Omental fat pad (tissue), 4 donors: ENCODE data around the gene FPR1. TPM values are rescaled to one million over a fixed set of nuclear protein-coding genes. Genes with fewer than 3 reads are reported as not detected.

Experiments
- ATAC-seq: fragments of 150-250 bp; one replicate; pipeline ENCODE4 v1.9.1; 2016; ENCODE audit warnings: mild to moderate bottlenecking, moderate library complexity; ENCODE audit not compliant: low FRiP score
- DNase-seq: peaks from one replicate; pipeline ENCODE4 v3.0.0-alpha.2; 2019; ENCODE audit warnings: low spot score
- total RNA-seq, 4 donors: library from RNA; depleted of rRNA; stranded (reverse); fragments of >200 nt; gene quantifications; one replicate each; pipeline ENCODE4 v1.1.0, GENCODE V29; 2016
- TF ChIP-seq, protein P1 (sequence below), 3 donors: fragments of 450-650 bp; IDR thresholded peaks; one replicate each; pipeline ENCODE4 v1.5.1; 2016 to 2017; ENCODE audit warnings: antibody characterized with exemption in 3 of 3, mild to moderate bottlenecking in 3 of 3, moderate library complexity in 2 of 3

The FPR1 gene
- total RNA-seq, 4 donors from 2014 or later, result 15.0 to 77.5 (median 56.5) TPM

DNA sequence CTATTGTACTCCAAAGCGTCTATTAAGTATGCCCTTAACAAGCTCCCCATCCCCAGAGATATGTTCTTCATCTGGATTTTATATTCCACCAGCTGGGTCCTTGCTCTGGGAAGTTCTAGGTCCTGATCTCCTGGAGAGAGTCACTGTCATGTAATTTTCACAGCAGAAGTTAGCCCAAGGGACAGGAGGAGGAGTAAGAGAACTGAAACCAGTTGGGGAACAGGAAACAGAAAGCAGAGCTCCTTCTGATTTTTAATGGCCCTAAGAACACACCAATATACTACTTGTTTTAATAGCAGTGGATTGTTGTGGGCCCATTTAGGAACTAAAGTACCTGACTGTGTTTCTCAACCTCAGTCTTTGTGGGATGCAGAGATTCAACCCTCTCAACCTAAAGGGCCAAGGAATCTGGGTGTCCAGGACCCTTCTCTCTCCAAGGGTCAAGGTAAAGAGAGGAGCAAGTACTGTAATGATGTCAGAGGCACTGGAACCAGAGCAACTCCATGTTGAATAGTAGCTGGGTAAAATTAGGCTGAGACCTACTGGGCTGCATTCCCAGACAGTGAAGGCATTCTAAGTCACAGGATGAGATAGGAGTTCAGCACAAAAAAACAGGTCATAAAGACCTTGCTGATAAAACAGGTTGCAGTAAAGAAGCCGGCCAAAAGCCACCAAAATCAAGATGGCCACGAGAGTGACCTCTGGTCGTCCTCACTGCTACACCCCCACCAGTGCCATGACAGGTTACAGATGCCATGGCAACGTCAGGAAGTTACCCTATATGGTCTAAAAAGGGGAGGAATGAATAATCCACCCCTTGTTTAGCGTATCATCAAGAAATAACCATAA is 35.2 kb upstream of the FPR1 start:
- no peak for ATAC-seq
- TF ChIP-seq, protein P1, sequence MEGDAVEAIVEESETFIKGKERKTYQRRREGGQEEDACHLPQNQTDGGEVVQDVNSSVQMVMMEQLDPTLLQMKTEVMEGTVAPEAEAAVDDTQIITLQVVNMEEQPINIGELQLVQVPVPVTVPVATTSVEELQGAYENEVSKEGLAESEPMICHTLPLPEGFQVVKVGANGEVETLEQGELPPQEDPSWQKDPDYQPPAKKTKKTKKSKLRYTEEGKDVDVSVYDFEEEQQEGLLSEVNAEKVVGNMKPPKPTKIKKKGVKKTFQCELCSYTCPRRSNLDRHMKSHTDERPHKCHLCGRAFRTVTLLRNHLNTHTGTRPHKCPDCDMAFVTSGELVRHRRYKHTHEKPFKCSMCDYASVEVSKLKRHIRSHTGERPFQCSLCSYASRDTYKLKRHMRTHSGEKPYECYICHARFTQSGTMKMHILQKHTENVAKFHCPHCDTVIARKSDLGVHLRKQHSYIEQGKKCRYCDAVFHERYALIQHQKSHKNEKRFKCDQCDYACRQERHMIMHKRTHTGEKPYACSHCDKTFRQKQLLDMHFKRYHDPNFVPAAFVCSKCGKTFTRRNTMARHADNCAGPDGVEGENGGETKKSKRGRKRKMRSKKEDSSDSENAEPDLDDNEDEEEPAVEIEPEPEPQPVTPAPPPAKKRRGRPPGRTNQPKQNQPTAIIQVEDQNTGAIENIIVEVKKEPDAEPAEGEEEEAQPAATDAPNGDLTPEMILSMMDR (IDR thresholded peaks at IDR 0.05), result no peak
- no peak for DNase-seq

- ATAC-seq (peak; percentile 95), DNase-seq (peak; percentile 58)
- TF ChIP-seq, protein P1 (IDR thresholded peaks at IDR 0.05), result no peak
Observed at GRCh38 chr19:51784922-51785690, 33.4 kb upstream of the FPR1 start.

DNA sequence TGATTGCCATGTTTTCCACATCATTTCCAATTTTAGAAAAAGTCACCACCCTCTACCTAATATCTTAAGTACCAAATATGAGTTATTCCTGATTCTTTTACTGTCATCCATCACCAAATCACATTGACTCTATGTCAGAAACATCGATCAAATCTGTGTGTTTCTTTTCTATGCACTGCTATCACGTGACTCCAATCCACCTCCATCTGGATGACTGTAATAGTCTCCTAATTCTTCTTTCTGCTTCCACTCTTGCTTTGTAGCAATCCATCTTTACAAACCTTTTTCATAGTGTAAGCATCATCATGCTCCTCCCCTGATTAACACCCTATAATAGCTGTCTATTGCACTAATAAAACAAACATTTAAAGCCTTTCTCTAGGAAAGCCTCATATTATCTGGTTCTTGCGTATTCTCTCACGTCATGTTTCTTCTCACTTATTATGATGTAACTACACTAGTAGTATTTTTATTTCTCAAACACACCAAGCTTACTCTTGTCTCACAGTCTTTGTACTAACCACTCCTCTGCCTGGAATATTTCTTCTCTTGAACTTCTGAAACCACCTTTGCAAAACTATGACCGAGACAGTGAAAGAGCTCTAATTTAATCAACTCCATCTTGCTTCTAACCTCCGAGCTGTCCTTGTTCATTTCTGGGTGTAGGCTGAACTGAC is 32.6 kb upstream of the FPR1 start:
- TF ChIP-seq, protein P1 (IDR thresholded peaks at IDR 0.05), result no peak
- ATAC-seq (no peak), DNase-seq (no peak)

DNA sequence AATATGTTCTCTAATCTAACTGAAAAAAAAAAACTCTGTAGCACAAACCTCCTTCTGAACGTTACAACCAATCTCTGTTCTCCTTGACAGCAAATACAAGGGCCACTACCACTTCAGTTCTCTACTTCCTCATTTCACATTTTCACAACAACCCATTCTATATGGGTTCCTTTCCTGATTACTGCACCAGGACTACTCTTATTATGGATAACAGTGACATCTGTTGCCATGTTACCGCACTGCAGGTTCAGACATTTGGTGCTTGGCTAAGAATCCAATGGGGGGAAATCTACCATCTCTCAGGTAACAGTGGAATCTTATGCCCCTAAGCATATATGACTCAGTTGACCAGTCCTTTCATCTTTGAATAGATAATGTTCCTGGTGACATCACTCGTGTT is 31.7 kb upstream of the FPR1 start:
- ATAC-seq, result no peak
- DNase-seq, result no peak

GRCh38 chr19:51781999-51782398 is 30.3 kb upstream of the FPR1 start:
- TF ChIP-seq, protein P1 (IDR thresholded peaks at IDR 0.05), result no peak
- no peak for ATAC-seq

More for the DNA sequence above, 31.7 kb upstream of the FPR1 start:
- TF ChIP-seq, protein P1 (IDR thresholded peaks at IDR 0.05), result no peak

GRCh38 chr19:51780270-51780669 is 28.6 kb upstream of the FPR1 start:
- TF ChIP-seq, protein P1 (IDR thresholded peaks at IDR 0.05), result no peak
- ATAC-seq, result no peak
- no peak for DNase-seq

More at GRCh38 chr19:51781999-51782398, 30.3 kb upstream of the FPR1 start:
- no peak for DNase-seq
